G401 (cell line): Measurements from ENCODE around the gene SMTNL2. TPM values are rescaled to one million over a fixed set of nuclear protein-coding genes. Genes with fewer than 3 reads are reported as not detected.

ENCODE experiments used
- DNase-seq: peaks from one replicate; pipeline ENCODE4 v3.0.0-alpha.2; 2015; ENCODE audit warnings: low spot score
- in situ Hi-C: cut with HindIII; loops from 2 replicates; pipeline ENCODE4 v1.10.0; 2016; ENCODE audit warnings: low sequenced_read_pairs, mixed read lengths
- total RNA-seq: library from RNA; depleted of rRNA; stranded (reverse); fragments of >200 nt; shearing (Covaris generic); gene quantifications from 2 replicates; pipeline ENCODE4 v1.2.3, GENCODE V29; 2014; rRNA removed

The SMTNL2 gene
- not detected in 2 replicates for total RNA-seq

DNA sequence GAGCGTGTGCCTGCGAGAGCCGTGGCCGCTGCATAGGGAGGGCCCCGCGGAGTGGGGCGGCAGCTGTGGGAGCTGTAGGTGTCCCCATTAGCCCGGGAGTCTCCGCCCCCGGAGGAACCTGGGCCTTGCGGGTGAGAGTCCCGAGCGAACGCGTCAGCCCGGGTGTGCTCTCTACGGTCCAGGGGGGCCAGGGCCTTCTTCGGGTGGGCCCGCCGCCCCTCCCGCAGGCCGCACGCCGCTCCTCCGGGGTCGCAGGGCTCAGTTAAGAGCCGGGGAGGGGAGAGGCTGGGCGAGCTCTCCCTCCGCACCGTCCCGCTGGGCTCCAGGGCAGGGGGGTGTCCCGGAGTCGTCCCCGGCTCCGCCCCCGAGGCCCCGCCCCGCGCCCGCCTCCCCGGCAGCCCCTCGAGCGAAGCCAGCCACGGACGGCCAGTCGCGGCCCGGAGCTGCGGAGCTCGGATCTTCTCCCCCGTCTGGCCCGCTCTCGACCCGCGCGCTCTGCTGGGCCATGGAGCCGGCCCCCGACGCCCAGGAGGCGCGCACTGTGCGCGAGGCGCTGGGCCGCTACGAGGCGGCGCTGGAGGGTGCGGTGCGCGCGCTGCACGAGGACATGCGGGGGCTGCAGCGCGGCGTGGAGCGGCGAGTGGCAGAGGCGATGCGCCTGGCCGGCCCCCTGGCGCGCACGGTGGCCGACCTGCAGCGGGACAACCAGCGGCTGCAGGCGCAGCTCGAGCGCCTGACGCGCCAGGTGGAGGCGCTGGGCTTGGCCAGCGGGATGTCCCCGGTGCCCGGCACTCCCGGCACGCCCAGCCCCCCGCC, at the start of gene SMTNL2:
Gene SMTNL2, plus strand, starts transcription at position 429 of the 816 bp plus-strand sequence. Its CDS starts 77 bp downstream, at position 506.
- in situ Hi-C loops: no loop called here

DNA sequence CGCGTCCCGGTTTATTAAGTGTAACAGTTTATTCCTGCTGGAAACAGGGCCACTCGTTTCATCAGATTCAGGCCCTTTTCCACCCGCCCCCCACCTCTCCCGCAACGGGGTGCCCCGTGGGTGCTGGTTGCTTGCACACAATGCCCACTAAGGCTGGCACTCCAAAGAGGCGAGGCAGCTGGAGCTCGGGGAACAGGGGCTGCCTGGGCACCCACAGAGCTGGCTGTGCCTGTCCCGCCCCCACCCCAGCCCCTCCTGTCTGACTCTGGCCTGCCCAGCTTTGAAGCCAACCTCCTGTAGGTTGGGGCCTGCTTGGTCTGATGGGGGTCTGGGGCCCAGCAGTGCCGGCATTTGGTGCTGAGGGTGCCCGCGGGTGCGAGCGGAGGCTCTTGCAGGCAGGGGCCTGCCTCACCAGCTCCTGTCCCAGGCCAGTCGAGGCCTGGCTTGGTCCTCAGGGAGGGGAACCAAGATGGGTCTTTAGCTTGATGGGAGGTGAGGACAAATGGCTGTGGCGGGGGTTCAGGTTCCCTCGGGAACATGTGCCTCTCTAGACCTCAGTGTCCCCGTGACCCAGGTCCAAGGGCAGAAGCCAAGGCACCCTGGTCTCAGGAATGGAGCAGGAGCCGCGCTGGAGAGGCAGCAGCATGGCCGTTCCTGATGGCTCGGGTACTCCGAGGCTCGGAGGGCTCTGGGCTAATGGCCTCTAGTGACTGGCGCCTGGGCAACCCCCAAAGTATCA, 49.2 kb upstream of the SMTNL2 start:
- in situ Hi-C loops: no loop called here
- DNase-seq: no peak

More for the DNA sequence above, at the start of gene SMTNL2:
- DNase-seq: no peak

DNA sequence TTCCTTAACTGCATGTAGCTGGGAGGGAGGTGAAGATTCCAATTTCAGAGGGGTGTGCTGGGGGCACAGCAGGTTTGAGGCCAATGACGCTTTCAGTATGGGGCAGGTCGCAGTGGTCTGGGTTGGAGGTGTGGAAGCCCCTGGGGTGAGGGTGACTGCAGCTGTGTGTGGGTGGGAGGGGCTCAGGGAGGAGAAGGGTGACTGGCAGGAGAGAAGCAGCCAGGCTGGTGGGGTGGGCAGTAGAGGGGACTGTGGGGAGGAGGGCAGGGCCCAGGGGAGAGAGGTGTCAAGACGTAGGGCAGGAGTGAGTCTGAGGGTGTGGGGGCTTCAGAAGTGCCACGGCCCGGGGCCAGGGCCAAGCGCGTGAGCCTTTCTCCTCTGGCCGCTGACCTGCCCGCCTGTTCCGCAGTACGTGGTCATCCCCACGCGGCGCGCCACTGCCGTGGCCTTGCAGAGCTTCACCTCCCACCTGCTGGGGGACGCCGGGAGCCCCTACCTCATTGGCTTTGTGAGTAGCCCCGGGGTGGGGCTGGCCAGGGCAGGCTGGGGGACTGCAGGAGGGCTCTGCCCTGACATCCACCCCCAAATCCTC, 48.6 kb upstream of the SMTNL2 start:
- in situ Hi-C loops: no loop called here
- no peak for DNase-seq

DNA sequence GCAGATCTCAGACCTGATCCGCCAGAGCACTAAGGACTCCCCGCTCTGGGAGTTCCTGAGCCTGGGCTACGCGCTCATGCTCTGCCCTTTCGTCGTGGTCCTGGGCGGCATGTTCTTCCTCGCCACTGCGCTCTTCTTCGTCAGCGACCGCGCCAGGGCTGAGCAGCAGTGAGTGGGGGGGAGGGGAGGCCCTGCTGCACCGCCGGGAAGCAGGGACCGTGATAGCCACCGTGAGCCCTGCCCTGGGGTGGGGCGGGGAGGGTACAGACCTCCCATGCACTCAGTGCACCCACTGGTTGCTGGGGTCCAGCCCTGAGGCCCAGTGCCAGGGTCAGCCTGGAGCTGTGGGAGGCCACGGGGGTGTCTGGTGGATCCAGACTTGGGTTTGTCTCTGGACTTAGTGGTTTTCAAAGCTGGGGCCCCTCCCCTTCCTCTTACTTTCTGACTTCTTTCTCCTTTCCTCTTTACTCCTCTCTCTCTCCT, 48.0 kb upstream of the SMTNL2 start:
- no peak for DNase-seq
- in situ Hi-C loops: no loop called here

DNA sequence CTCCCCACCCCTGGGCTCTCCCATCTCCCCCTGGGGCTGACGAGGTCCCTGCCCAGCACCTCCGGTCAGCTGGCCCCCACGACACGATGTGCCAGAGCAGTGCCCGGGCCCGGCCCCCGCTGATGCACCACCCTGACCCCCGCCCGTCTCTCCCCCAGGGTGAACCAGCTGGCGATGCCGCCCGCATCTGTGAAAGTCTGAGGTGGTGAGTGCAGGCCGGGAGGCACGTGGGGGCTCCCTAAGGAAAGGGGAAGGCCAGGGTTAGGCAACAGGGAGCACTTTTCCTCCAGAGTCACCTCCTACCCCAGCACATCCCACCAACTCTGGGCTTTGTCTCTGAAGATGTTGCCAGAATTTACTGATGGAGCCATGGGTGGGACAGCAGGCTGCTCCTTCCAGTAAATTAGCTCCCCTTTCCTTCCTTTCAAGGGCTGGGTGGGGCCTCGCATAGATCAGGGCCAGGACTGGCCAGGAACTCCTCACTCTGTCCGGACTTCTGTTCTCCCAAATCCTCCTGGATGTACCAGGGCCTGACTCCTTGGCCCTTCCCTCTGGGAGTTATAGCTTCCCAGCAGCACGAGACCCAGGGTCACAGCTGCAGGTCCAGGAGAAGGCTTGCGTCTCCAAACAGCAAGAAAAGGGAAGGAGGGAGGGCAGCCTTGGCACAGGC, 47.5 kb upstream of the SMTNL2 start:
- in situ Hi-C loops: no loop called here
- DNase-seq: no peak

DNA sequence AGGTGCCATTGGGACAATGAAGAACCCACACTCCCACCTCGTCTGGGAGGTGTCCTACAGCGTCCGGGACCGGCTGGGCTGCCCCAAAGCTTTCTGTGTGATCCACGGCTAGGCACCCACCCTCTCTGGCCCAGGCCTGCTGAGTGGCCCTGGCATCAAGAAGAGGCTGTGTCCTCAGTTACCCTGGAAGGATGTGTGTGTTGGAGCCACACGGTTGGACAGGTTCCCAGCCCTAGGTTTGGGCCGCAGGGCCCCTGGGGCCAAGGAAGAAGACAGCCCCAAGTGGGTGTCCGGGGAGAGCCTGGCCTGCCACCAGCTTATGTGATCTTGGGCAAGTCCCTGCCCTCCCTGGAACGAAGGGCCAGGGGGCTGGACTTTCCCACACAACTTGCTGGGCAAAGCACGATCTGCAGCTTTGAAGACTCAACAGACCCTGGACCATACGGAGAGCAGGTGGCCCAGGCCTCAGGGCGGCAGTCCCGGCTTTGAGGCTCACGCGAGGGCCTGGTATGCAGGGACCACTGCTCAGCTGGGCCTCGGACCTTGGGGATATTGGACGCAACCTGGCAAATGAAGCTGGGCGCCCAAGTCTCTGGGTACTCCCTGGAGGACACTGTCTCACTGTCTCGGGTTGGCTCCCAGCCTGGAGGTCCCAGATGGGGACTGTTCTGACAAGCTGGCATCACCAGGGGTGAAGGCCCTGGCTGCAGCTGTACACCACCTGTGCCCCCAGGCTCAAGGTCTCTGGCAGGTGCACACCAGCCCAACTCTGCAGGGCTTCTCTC, 46.7 kb upstream of the SMTNL2 start:
- DNase-seq: no peak
- in situ Hi-C loops: no loop called here

DNA sequence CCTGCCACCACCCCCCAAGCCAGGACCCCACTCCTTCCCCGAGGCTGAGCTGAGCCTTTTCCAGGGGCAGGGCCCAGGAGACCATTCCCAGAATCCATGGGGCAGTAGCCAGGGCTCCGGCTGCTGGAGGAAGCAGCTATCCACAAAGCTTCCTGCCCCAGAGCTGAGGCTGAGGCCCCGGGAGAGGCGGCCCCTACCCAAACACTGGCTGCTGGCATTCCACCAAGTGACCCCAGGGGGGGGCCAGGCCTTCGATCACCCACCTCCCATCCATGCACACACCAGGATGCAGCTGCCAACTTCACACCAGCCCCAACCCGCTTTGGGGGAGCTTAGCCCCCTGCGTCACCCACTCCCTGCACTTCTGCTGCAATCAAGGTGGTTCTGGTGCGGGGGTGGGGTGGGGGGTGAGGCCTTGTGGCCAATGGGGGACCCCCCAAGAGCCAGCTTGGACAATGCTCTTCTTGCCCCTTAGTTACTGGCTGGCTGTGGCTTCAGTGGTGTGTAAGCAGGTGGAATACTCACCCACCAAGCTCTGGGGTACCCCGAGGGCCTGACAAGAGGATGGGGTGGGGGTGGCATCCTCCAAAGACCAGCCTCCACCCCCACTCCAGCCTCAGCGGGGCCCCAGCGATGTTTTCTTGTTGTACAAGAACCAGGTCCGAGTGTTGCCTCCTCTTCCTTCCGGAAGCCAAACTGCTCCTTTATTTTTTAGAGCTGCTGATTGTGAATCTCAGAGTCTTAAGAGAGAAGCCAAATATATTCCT, 45.9 kb upstream of the SMTNL2 start:
- no peak for DNase-seq
- in situ Hi-C loops: no loop called here

DNA sequence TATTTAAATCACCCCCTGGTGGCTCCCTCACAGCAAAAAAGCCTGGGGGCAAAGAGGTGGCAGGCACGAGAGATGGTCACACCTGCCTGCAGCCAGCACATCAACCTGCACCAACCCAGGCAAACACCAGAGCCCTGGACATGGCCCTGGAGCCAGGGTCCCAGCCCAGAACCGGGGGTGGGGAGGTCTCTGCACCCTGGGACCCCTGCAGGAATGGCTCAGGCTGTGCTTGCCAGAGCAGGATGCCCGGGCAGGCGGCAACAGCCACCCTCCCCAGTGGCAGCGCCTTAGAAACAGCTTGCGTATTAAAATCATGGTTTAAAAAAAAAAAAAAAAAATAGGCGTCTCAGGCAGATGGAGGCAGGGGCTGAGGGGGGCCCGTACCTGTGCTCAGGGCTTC, 45.3 kb upstream of the SMTNL2 start:
- in situ Hi-C loops: no loop called here

DNA sequence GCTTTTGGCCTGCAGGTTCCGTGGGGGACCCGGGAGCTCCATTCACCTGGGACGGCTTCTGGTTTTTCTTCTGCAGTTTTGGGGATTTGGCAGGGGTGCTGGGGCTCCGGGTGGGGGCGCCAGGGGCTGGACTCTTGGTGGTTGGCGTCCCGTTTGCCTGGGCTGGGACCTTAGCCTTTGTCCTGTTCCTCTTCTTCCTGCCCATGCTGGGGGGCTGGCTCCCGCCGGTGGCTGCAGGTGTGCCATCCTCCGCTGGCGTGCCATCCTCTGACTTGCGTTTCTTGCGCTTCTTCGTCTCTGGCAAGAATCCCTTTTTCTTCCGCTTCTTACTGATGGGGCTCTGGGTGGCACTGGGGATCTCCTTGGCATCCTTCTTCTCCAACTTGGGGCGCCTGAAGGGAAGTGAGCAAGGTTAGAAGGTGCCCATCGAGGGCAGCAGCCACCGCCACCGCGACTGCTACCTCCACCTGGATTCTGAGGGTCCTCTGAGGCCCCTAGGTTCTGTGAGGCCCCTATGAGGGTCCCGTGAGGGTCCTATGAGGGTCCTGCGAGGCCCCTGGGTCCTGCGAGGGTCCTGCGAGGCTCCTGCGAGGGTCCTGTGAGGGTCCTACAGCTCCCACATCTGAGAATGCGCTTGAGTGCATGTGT, 44.6 kb upstream of the SMTNL2 start:
- DNase-seq: no peak
- in situ Hi-C loops: no loop called here

More for the DNA sequence above, 45.3 kb upstream of the SMTNL2 start:
- no peak for DNase-seq

DNA sequence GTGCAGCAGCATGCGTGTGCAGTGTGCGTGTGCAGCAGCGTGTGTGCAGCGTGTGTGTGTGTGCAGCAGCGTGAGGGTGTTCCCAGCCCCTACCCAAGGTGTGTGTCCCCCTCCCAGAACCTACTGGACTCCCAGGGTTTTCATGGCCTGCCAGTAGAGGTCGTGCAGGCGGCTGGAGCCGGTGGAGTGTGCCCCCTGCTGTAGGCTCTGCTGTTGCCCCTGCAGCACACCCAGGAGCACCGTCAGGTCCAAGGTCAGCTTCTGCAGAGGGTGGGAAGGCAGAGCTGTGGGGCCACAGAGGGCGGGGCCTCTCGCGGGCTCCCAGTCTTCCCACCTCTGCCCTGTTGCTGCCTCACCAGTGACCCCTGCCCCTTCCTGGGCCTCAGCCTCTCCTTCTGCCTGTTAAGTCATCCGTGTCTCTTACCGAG, 44.1 kb upstream of the SMTNL2 start:
- DNase-seq: no peak
- in situ Hi-C loops: no loop called here

DNA sequence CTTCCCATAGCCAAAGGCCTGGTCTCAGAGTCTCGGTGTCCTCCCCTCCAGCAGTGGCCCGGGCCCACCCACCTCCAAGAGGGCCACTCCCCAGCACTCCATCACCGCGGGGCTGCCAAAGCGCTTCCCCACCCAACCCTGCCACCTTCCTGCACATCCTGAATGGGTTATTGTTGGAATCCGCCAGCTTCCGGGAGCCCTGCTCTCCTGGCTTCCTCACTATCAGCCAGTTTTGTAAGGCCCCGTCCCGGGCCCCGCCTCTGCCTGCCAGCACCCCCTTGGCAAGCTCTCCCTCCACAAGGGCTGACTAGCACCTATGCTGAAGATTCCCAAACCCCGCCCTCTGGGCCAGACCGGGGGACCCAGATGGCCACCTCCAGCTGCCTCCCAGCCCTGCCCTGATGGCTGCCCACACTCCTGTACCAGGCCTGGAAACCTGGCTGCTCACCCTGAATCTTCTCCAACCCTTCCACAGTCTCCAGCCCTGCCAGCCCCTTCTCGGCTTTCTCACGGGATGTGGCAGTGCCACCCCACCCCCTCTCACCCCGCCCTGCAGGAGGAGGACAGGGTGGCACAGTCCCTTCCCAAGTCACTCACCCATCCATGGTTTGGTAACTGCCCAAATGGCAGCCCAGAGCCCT, 43.5 kb upstream of the SMTNL2 start:
- in situ Hi-C loops: no loop called here
- DNase-seq: no peak

DNA sequence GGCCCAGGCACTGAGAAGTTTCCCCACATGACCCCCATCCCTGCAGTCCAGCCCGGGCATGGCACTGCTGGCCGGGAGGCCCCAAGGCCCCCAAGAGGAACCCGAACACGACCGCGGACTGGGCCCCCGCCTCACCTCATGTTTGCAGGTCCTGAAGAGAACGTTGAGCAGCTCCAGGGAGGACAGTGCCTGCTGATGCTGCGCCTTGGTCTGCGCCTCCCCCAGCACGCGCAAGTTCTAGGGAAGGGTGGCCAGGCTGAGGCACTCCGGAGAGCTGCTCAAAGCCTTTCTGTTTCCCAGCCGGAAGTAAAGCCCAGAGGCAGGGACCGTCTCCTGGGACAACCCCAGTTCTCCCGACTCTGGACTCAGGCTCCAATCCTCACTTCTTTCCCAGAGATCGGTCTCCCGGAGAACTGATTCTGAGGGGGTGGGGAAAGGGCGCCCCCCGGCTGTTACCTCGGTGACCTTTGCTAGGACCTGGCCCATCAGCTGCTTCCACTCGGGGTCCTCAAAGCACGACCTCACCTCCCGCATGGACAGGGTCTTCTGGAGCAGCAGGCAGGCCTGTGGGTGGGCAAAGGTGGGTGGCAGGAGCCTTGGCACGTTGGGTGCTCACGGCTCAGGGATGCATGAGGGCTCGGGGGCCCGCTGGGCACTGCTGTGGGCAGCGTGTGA, 42.9 kb upstream of the SMTNL2 start:
- no peak for DNase-seq

DNA sequence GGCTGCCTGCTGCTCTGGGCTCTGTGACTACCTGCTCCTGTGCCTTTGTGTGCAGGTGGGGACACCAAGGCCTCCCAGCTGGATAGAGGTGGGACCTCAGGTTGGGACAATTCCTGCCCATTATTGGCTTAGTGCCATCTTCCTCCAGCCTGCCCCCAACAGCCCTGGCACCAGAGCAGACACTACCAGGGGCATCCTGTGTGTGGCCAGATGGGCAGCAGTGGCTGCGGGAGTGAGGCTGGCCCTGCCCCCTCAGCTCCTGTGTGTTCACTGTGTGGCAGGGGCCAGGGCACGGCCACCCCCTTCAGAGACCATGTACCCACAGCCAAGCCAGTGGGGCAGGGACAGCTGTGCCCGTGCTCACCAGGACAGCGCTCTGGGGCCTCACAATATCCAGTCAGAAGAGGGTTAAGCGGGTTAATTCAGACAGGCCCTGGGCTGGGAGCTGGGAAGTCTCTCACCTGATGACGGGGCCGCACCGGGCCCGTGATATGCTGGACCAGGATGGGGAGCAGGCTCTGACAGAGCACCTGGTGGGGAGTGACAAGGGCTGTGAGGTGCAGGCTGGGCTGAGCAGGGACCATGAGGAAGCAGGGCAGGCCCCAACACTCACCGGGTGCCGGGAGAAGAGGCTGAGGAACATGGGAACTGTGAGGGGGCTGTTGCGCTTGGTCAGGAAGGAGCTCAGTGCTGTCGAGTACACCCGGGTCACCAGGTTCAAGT, 42.2 kb upstream of the SMTNL2 start:
- in situ Hi-C loops: no loop called here
- DNase-seq: no peak

More for the DNA sequence above, 42.9 kb upstream of the SMTNL2 start:
- in situ Hi-C loops: no loop called here

DNA sequence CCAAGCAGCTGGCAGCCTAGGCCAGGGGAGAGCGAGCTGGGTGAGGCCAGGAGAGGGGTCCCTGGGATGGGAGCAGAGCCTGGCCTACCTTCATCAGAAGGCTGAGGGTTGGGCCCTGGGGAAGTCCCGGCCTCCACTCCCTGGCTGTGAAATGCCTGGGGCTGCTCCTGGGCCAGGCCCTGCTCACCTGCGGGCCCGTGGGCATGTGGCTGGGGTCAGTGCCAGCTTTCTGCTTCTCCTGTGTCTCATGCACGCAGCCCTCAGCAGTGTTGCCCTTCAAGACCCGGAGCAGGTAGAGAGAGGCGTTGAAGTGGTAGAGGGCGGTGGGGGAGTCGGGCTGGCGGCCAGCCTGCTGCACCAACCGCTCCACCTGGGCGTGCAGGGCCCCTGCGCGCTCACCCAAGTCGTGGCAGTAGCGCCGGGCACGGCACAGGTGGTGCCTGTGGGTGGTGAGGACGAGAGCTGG, 41.6 kb upstream of the SMTNL2 start:
- in situ Hi-C loops: no loop called here
- no peak for DNase-seq

DNA sequence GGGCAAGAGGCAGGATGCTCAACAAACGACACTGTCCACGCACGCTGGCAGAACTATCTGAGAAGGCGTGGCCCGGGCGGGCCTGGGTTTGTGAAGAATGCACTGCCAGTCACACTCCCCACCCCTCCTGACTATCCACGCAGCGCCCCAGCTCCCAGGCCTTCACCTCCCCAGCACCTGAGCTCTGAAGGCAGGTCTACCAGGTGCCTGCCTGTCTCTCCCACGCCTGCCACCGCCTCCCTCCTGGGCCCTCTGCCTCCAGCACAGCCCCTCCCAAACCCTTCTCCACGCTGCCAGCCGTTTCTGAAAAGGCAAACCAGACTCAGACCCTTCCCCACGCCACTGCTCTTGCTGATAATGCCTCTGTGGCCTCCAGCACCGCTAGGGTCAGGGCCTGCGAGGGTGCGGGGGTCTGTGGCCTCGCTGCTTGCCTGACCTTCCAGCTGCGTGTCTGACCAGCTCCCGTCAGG, 40.7 kb upstream of the SMTNL2 start:
- DNase-seq: no peak
- in situ Hi-C loops: no loop called here
